Natural killer cell treated with Interleukin-12 subunit alpha and Interleukin-12 subunit beta and Interleukin-15 and Interleukin-18, amount 100 ng/mL, for 72 hours (primary cell): ENCODE results near the gene MACF1. TPM values are rescaled to one million over a fixed set of nuclear protein-coding genes. Genes with fewer than 3 reads are reported as not detected.
A peak's percentile ranks its signal among the peaks of the same experiment; 100 is the strongest.

ENCODE experiments used
- ATAC-seq, 2 donors: fragments of 150-1000 bp; cut with Tn5 transposase in 1 of 2; sonication (Bioruptor Pico), chemical (Tn5 transposase) in 1 of 2; 2 replicates each; pipeline ENCODE4 v1.10.0; 2021
- DNase-seq: peaks from one replicate; pipeline ENCODE4 v3.0.0; 2022; ENCODE audit warnings: low spot score
- H3K27ac Mint-ChIP-seq, 2 donors: 1 replicate in 1 of 2; 2 replicates in 1 of 2; pipeline ENCODE4 v1.8.0; 2022; ENCODE audit warnings: mixed read lengths in 2 of 2, mild to moderate bottlenecking in 1 of 2, moderate library complexity in 1 of 2
- H3K27me3 Mint-ChIP-seq, 2 donors: 1 replicate in 1 of 2; 2 replicates in 1 of 2; pipeline ENCODE4 v1.8.0; 2022; ENCODE audit warnings: mixed read lengths in 2 of 2
- H3K36me3 Mint-ChIP-seq: one replicate; pipeline ENCODE4 v1.8.0; 2022; ENCODE audit warnings: mixed read lengths
- H3K4me1 Mint-ChIP-seq, 2 donors: 1 replicate in 1 of 2; 2 replicates in 1 of 2; pipeline ENCODE4 v1.8.0; 2022; ENCODE audit warnings: low read depth in 2 of 2, mixed read lengths in 2 of 2, mild to moderate bottlenecking in 1 of 2
- H3K4me3 Mint-ChIP-seq: one replicate; pipeline ENCODE4 v1.8.0; 2022; ENCODE audit warnings: mixed read lengths
- H3K9me3 Mint-ChIP-seq: 2 replicates; pipeline ENCODE4 v1.8.0; 2022; ENCODE audit warnings: mixed read lengths
- total RNA-seq, 2 donors: library from RNA; stranded (reverse); gene quantifications; one replicate each; pipeline ENCODE4 v1.2.3, GENCODE V29; 2022

MACF1 gene
- total RNA-seq, 2 donors from 2014 or later, result 370 to 514 TPM

DNA sequence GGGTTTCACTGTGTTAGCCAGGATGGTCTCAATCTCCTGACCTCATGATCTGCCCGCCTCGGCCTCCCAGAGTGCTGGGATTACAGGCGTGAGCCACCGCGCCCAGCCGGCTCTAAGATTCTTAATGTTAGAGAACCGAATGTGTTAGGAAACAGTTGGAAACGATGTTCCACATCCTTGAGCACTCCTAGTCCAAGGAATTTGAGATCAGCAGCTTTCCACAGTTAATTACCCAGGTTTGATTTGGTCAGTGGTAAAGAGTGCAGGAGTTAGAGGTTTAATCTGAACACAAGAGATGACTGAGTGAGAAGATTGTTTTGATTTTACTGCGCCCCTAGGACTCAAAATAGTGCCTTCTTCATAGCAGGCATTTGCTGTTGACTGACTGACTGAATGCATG, 211.1 kb downstream of the MACF1 start:
- no peak overlapping the region for H3K27ac Mint-ChIP-seq
- no peaks in the 10 kb centered on the region for H3K27me3 Mint-ChIP-seq
- no peaks in the 10 kb centered on the region for H3K9me3 Mint-ChIP-seq
- ATAC-seq (no peak), DNase-seq (no peak)
- H3K4me3 Mint-ChIP-seq, result no peak overlapping the region
- H3K4me1 Mint-ChIP-seq, result peaks cover 31 to 34% of the 10 kb centered on the region in 2 donors
- H3K36me3 Mint-ChIP-seq, result peaks cover 5% of the 10 kb centered on the region

DNA sequence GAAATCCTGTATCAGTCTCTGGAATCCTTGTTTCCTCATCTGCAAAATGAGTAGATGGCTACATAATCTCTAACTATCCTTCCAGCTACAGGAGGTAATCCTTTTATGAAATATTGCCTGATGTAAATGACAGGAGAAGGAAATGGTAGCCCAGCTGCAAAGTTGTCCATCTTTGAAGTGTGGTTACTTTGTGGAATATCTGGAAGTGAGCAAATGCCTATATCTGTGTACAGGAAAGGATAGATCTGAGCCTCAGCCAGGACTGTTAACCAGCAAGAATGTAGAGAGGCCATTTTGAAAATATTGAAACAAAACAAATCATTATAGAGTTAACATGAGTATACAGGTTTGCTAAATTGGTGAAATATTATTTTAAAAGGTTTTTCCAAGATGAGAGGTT, 212.1 kb downstream of the MACF1 start:
- Mint-ChIP-seq H3K4me3 (no peak overlapping the region), H3K27me3 (no peaks in the 10 kb centered on the region), H3K27ac (no peak overlapping the region), H3K36me3 (peaks cover 5% of the 10 kb centered on the region), H3K4me1 (peaks cover 22 to 26% of the 10 kb centered on the region in 2 donors), H3K9me3 (no peaks in the 10 kb centered on the region)
- no peak for DNase-seq
- ATAC-seq, result no peak

DNA sequence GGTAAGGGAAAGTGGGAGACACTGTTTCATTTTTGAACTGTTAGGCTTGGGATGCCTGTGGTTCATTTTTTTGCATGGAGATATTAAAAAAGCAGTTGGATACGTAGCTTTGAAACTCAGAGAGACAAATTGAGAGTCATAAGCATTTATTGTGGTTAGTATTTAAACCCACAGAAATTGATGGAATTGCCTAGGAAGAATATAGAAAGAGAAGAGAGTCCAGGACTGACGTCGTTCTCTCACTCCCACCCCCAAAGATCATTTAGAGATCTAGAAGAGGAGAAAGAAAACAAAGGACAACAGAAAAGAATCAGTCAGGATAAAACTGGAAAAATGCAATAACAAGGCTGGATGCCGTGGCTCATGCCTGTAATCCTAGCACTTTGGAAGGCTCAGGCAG, 213.7 kb downstream of the MACF1 start:
- Mint-ChIP-seq H3K4me1 (peaks cover 20 to 23% of the 10 kb centered on the region in 2 donors), H3K4me3 (no peak overlapping the region), H3K27me3 (no peaks in the 10 kb centered on the region), H3K36me3 (peaks cover 14% of the 10 kb centered on the region), H3K9me3 (no peaks in the 10 kb centered on the region), H3K27ac (peak overlapping the region in 1 of 2 donors; percentile 4)
- ATAC-seq, result no peak
- no peak for DNase-seq

DNA sequence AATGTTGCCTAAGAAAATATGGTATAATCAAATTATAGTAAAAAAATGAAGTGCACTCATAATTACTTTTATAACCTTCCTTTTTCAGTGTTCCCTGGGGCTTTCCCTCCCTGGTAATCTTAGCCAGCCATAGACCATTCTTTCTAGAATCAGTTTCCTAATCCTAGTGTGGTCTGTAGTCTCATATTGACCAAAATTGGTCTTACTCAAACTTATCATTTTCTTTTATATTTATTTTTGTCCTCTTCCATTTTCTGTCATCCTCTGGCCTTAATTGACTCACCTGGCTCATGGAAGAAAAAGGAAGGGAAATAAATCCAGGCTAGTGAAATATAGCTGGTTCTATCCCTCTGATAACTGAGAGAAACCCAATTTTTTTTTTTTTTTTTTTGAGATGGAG, 216.0 kb downstream of the MACF1 start:
- Mint-ChIP-seq H3K9me3 (no peaks in the 10 kb centered on the region), H3K27me3 (no peaks in the 10 kb centered on the region), H3K4me3 (no peak overlapping the region), H3K36me3 (peaks cover 28% of the 10 kb centered on the region), H3K27ac (no peak overlapping the region), H3K4me1 (peaks cover 15 to 23% of the 10 kb centered on the region in 2 donors)
- no peak for DNase-seq
- no peak for ATAC-seq

DNA sequence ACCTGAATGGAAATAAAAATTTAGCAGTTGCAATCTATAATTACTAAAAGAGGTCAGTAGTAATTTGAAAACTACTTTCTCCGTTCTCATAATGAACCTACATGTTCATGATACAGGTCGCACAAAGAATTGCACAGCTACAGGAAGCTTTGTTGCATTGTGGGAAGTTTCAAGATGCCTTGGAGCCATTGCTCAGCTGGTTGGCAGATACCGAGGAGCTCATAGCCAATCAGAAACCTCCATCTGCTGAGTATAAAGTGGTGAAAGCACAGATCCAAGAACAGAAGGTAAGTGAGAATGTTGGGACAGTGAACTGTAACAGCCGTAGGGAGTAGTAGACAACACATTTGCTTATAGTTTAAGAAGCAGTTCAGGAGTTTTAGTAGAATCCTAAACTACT, 218.1 kb downstream of the MACF1 start:
- ATAC-seq, result peak in 1 of 2 donors; percentile 66
- no peak for DNase-seq
- peak overlapping the region in 1 of 2 donors; percentile 30 for H3K27ac Mint-ChIP-seq
- H3K27me3 Mint-ChIP-seq, result no peaks in the 10 kb centered on the region
- no peaks in the 10 kb centered on the region for H3K9me3 Mint-ChIP-seq
- peaks cover 36% of the 10 kb centered on the region for H3K36me3 Mint-ChIP-seq
- peaks cover 14 to 23% of the 10 kb centered on the region in 2 donors for H3K4me1 Mint-ChIP-seq
- H3K4me3 Mint-ChIP-seq, result no peak overlapping the region

DNA sequence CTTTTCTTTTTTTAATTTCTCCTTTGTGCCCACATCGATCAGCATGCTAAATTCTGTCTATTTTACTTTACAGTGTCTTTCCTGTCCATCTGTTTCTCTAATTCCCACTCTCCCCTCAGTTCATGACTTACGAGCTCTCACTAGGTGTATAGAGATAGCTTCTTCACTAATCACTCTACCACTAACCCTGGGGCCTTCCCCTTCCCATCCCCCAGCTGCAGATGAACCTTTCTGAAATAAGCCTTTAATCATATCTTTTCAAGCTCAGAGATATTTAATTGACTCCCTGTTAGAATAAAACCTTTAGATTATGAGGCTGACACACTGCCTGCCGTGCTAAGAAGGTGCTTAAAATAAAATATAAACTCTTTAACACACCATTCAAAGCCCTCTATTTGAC, 220.7 kb downstream of the MACF1 start:
- Mint-ChIP-seq H3K4me3 (no peak overlapping the region), H3K27me3 (no peaks in the 10 kb centered on the region), H3K9me3 (no peaks in the 10 kb centered on the region), H3K36me3 (peaks cover 43% of the 10 kb centered on the region), H3K4me1 (peaks cover 10 to 16% of the 10 kb centered on the region in 2 donors), H3K27ac (peak overlapping the region in 1 of 2 donors; percentile 5)
- ATAC-seq (no peak), DNase-seq (no peak)

DNA sequence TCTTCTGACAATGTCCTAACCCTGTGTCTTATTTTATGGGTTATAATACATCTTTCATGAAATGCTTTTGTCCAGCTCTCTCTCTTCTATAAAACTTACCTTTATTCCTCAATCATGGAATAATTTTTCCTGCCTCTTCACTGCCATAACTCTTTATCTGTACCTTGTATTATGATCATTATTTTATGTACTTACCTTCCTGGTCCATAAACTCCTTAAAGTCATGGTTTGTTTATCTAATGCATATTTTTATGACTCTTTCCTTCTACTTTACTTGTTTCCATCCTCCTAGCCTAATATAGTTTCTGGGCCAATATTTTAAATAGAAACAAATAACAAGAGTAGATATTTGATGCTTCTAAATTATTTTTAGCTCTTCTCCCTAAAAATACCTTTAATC, 221.1 kb downstream of the MACF1 start:
- no peak for ATAC-seq
- peaks cover 43% of the 10 kb centered on the region for H3K36me3 Mint-ChIP-seq

DNA sequence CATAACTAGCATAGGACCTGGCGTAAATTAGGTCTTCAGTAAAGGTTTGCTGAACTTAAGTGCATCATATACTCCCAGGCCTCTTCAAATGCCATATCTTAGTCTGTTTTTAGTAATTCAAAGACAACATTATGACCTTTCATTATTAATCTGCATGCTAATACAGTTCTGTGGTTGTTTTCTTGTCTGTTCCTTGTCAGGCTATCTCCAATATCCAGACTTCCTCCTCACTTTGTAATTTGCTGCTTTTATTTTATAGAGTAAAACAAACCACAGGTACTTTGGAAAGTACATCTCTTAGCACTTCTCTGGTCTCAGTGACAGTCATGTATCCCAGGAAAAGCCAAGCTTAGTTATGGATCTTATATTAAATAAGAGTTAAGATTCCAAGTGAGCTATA, 221.9 kb downstream of the MACF1 start:
- peaks cover 47% of the 10 kb centered on the region for H3K36me3 Mint-ChIP-seq
- ATAC-seq (no peak), DNase-seq (no peak)
- no peak overlapping the region for H3K4me3 Mint-ChIP-seq
- H3K27me3 Mint-ChIP-seq, result no peaks in the 10 kb centered on the region
- peak overlapping the region; percentile 40 to 57 for H3K27ac Mint-ChIP-seq
- peaks cover 10 to 17% of the 10 kb centered on the region in 2 donors for H3K4me1 Mint-ChIP-seq
- no peaks in the 10 kb centered on the region for H3K9me3 Mint-ChIP-seq

More for the DNA sequence above, 221.1 kb downstream of the MACF1 start:
- Mint-ChIP-seq H3K9me3 (no peaks in the 10 kb centered on the region), H3K4me1 (peaks cover 10 to 13% of the 10 kb centered on the region in 2 donors), H3K4me3 (no peak overlapping the region), H3K27ac (peak overlapping the region in 1 of 2 donors; percentile 5), H3K27me3 (no peaks in the 10 kb centered on the region)
- no peak for DNase-seq

DNA sequence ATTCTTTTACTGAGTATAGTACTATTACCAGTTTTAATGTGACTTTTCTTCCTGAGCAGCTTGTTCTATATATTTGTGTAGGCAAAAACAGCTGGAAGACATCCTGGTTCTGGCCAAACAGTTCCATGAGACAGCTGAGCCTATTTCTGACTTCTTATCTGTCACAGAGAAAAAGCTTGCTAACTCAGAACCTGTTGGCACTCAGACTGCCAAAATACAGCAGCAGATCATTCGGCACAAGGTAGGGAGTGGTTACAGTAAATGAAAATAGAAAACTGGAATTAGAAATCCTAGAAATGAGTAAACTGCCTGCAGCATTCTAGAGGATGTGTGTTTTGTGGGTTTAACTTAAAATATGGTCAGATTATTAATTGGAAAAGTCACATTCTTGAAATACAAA, 222.9 kb downstream of the MACF1 start:
- Mint-ChIP-seq H3K4me1 (peaks cover 8 to 23% of the 10 kb centered on the region in 2 donors), H3K4me3 (no peak overlapping the region), H3K27ac (peak overlapping the region; percentile 40 to 57), H3K9me3 (no peaks in the 10 kb centered on the region), H3K27me3 (no peaks in the 10 kb centered on the region), H3K36me3 (peaks cover 54% of the 10 kb centered on the region)
- DNase-seq (no peak), ATAC-seq (no peak)

DNA sequence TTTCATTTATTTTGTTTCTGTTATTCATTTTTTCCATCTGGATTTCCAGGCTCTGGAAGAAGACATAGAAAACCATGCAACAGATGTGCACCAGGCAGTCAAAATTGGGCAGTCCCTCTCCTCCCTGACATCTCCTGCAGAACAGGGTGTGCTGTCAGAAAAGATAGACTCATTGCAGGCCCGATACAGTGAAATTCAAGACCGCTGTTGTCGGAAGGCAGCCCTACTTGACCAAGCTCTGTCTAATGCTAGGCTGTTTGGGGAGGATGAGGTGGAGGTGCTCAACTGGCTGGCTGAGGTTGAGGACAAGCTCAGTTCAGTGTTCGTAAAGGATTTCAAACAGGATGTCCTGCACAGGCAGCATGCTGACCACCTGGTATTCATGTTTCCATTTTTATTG, 223.4 kb downstream of the MACF1 start:
- H3K4me1 Mint-ChIP-seq, result peaks cover 8 to 17% of the 10 kb centered on the region in 2 donors
- no peak overlapping the region for H3K4me3 Mint-ChIP-seq
- no peaks in the 10 kb centered on the region for H3K9me3 Mint-ChIP-seq
- H3K36me3 Mint-ChIP-seq, result peaks cover 52% of the 10 kb centered on the region
- no peak for ATAC-seq
- H3K27ac Mint-ChIP-seq, result no peak overlapping the region
- DNase-seq, result no peak
- H3K27me3 Mint-ChIP-seq, result no peaks in the 10 kb centered on the region

DNA sequence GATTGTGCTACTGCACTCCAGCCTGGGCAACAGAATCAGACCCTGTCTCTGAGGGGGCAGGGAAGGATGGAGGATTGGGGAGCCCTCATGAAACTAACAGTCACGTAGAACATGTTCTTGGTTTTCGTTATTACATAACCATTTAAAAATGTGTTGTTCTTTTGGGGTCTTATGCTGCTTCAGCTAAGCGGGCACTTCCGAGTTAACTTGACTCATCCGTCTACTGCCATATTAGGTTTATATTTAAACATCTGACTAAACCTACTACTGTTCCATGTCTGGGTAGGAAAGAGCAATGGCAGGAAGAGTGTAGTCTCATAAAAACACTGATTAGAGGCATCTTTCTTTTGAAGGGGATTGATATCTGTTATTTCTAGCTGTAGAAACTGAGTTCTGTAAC, 227.4 kb downstream of the MACF1 start:
- no peaks in the 10 kb centered on the region for H3K27me3 Mint-ChIP-seq
- no peak for DNase-seq
- H3K27ac Mint-ChIP-seq, result peak overlapping the region in 1 of 2 donors; percentile 45
- peak overlapping the region; percentile 15 for H3K4me3 Mint-ChIP-seq
- ATAC-seq, result peak in 1 of 2 donors; percentile 62
- no peaks in the 10 kb centered on the region for H3K9me3 Mint-ChIP-seq
- peaks cover 52% of the 10 kb centered on the region for H3K36me3 Mint-ChIP-seq
- H3K4me1 Mint-ChIP-seq, result peaks cover 7 to 24% of the 10 kb centered on the region in 2 donors

DNA sequence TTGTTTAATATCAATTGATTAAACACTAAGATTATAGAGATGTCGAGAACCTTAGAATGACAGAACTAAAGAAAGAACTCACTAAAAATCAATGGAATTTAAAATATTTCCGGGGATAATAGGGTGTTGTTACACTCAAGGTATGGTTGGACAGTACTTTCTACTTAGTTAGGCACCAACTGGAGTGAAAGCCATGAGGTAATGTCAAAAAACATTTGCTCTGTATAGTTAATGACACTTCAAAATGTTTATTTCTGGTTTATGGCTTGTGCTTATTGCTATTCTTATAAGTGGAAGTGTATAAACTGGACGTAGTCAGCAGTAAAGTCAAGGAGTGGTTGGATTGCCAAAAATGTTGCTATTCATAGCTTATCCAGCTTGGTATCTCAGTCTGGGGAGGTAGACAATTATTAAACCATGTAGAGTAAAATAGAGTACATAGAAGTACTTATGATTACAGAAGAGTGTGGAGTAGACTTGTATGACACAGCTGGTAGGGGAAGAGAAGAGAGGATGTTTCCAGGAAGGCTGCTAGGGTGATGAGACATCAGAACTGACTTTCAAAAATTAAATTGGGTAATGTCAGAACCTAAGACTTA, 230.4 kb downstream of the MACF1 start:
- H3K9me3 Mint-ChIP-seq, result no peaks in the 10 kb centered on the region
- H3K36me3 Mint-ChIP-seq, result peaks cover 50% of the 10 kb centered on the region
- H3K4me3 Mint-ChIP-seq, result peak overlapping the region; percentile 10
- H3K4me1 Mint-ChIP-seq, result peaks cover 4 to 20% of the 10 kb centered on the region in 2 donors
- H3K27me3 Mint-ChIP-seq, result no peaks in the 10 kb centered on the region
- peak overlapping the region; percentile 58 to 60 for H3K27ac Mint-ChIP-seq
- no peak for DNase-seq
- peak in 1 of 2 donors; percentile 58 for ATAC-seq

DNA sequence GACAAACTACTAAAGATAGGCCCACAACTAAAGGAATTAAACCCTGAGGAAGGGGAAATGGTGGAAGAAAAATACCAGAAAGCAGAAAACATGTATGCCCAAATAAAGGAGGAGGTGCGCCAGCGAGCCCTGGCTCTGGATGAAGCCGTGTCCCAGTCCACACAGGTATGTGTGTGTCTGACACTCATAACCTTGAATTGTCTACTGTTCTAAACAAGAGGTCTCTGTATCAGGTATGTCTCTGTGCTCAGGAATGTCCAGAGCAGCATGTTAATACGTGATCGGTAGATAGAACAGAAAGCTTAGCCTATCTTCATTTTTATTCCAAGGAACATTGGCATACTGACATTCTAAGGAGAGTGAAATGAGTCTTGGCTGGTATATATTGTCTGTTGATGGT, 231.1 kb downstream of the MACF1 start:
- Mint-ChIP-seq H3K36me3 (peaks cover 54% of the 10 kb centered on the region), H3K4me3 (peak overlapping the region; percentile 10), H3K9me3 (no peaks in the 10 kb centered on the region), H3K4me1 (peaks cover 4 to 20% of the 10 kb centered on the region in 2 donors), H3K27me3 (no peaks in the 10 kb centered on the region), H3K27ac (peak overlapping the region; percentile 58 to 60)
- no peak for ATAC-seq
- DNase-seq, result no peak

DNA sequence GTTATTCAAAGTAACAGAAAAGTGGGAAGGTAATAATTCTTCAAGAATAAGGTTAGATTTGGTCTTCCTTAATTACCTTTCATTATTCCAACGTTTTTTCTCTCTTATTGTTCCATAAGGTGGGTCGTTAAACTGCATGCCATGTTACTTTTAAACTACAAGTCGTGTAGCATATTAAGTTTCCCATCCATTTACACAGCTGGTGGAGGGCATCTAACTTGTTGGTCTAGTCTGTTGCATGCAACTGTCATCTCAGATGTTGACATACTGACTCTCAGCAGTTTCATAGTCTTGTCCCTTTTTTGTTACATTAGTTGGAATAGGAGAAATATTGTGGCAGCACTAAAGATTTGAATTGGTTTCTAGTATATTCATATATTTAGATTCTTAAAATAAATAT, 232.3 kb downstream of the MACF1 start:
- Mint-ChIP-seq H3K27me3 (no peaks in the 10 kb centered on the region), H3K4me3 (no peak overlapping the region), H3K9me3 (no peaks in the 10 kb centered on the region), H3K36me3 (peaks cover 54% of the 10 kb centered on the region), H3K27ac (peak overlapping the region; percentile 13 to 58), H3K4me1 (peaks cover 6 to 11% of the 10 kb centered on the region in 2 donors)
- DNase-seq (no peak), ATAC-seq (no peak)

DNA sequence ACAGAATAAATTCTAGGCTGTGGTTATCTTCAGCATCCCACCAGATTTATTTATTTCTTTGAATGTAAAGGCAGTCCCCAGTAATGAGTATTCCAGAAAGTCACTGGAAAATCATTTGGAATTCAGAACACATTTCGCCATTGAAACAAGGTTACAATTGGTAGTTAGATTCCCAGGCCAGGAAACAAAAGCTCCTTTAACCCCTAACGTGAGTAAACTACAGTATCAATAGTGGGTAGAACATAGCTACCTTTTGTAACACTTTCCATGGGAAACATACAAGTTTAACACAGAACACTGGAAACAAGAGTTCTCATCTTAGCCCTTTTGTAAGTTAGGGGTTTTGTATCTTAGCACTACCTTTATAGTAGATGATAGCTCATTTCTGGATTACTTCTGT, 233.5 kb downstream of the MACF1 start:
- Mint-ChIP-seq H3K4me1 (peaks cover 6 to 7% of the 10 kb centered on the region in 2 donors), H3K4me3 (no peak overlapping the region), H3K27me3 (no peaks in the 10 kb centered on the region), H3K36me3 (peaks cover 56% of the 10 kb centered on the region), H3K27ac (peak overlapping the region in 1 of 2 donors; percentile 39), H3K9me3 (no peaks in the 10 kb centered on the region)
- DNase-seq (no peak), ATAC-seq (no peak)
